Sciatic nerve (tissue), 2 donors: Measurements from ENCODE around the gene DNTTIP2. TPM values are rescaled to one million over a fixed set of nuclear protein-coding genes. Genes with fewer than 3 reads are reported as not detected.
"Not testable (repeated sequence)": the region's sequence is repeated elsewhere in the genome, so short reads cannot be mapped to it uniquely, and the experiment has no call there.

Source experiments
- ATAC-seq: fragments of 200-7000 bp; cut with Tn5 transposase; one replicate; pipeline ENCODE4 v1.9.1; 2020; ENCODE audit warnings: mild to moderate bottlenecking, moderate library complexity
- DNase-seq: peaks from one replicate; pipeline ENCODE4 v3.0.0-alpha.2; 2020; ENCODE audit warnings: low spot score
- intact Hi-C: fragments of 100-400 bp; cut with DNase I; formaldehyde crosslinking; loops from one replicate; pipeline ENCODE4 v1.14.2; 2022
- total RNA-seq: library from RNA; stranded (reverse); fragmentation: NEBNext Ultra II Directional; extraction: Animal tissue kit (Norgen Biotek cat#: 25700); gene quantifications from one replicate; pipeline ENCODE4 v1.2.1, GENCODE V29; 2021
- donor health status: DM: no; HTN: no; CAD: no.
- donor health status: DM: no; HTN: no; CAD: no.

Gene DNTTIP2
- total RNA-seq, 1 donor from 2014 or later, result 52.1 TPM

DNA sequence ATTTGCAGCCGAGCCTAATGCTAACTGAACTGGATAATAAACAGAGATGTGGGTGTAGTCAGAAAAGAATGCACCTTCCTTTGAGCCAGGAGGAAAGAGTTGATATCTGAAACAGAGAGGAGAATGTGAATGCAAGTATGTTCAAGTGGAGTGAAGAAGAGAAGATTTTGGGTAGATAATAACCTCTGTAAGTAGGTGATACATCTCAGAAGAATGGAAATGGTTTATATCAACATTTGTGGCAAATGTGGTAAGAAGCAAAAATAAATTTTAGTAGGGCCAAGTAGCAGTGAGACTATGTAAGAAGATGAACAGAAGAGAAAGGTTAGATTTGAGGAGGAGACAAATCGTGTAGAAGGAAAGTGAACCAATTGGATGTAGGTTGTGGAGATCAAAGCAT, 1.7 kb upstream of the DNTTIP2 start:
- intact Hi-C loops, result no loop called here
- ATAC-seq (no peak), DNase-seq (no peak)

DNA sequence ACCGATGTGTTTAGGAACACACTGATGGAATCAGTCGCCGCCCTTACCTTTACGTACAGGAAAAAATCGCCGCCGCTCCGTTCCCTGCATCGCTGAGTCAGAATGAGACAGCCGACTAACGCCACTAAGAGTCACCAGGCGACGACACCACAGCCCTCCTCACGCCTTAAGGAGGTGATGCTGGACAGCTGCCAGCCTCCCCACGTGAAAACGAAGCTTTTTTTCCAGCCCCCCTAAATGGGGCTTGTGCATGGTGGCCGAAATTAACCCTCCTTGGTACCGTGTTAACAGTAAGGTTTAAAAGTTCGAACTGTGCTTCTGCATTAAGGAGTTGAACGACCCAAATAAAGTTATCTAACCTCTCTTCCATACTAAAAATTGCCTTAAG, 511 bp downstream of the DNTTIP2 start:
- ATAC-seq (peak; percentile 41), DNase-seq (peak; percentile 71)
- intact Hi-C loops, result no loop called here

DNA sequence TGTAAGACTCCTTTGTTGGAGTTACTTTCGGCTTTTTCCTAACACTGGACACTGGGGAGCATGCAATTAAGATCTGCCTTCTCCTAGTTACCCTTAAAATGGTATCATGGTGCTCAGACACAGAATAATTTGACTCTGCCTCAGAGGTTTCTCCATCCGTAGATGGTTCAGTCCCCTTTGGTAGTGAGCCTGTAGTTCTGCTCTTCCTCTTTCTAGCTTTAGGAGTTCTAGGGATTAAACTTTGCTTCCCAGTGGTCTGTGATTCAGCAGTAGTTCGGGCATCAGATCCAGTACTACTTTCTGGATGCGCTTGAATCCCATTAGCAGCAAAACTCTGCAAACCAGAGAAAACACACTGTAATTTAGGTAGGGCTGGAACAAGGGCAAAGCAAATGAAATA, 1.5 kb downstream of the DNTTIP2 start:
- intact Hi-C loops, result no loop called here
- ATAC-seq (no peak), DNase-seq (no peak)

DNA sequence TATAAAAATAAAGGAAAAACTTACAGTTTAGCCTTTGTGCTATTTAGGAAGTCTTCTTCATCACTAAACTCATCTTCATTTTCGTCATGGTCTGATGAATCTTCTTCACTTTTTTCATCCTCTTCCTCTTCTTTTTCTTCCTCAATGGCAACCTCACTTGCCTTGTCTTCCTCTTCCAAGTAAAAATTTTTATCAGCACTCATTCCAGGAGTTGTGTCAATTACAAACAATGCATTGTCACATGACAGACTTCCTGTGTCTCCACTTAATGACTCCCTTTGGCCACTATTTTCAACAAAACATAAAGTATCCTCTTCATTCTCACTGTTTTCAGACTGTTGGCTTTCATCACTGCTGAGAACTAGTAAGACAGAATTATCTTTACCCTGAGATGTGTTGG, 2.8 kb downstream of the DNTTIP2 start:
- intact Hi-C loops, result no loop called here
- ATAC-seq, result no peak

DNA sequence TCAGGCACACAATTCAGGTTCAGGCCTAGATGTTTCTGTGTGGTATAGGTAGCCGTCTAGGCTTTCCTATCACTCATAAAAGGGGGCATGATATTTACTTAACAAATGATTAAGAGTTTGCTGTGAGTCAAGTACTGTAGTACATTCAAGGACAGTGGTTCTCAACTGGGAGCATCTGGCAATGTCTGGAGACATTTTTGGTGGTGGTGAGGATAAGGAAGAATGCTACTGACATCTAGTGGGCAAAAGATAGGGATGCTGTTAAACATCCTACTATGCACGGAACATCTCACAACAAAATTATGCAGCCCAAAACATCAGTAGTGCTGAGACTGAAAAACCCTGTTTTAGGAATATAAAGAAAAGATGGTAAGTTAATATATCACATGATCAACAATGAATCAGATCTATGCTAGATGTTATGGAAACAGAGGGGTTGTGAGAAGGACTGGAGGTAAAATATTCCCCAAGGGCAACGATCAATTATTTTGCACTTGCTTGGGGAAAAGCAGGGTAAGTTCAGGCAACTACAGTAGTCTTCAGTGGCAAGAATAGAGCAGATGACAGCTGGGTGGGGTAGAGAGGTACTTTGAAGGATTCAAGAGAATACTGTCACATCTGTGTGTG, 4.9 kb downstream of the DNTTIP2 start:
- intact Hi-C loops, result no loop called here
- ATAC-seq, result no peak
- no peak for DNase-seq

More for the DNA sequence above, 2.8 kb downstream of the DNTTIP2 start:
- DNase-seq, result no peak

DNA sequence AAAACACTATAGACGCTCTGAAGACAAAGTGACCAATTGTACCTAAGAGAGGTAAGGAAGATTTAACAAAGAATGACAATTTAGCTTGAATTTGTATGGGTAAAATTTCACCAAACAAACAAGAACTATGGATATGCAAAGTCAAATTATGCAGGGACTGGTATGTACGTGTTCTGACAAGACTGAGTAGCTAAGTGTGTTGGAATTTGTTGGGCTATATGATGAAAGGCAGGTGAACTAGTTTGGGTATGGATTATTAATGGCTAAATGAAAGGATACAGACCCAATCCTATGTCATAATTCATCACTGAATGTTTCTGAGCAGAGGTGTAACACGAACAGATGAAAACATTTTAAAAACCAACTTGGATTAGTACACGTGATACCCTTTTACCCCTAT, 7.6 kb downstream of the DNTTIP2 start:
- intact Hi-C loops, result no loop called here
- ATAC-seq (no peak), DNase-seq (no peak)

DNA sequence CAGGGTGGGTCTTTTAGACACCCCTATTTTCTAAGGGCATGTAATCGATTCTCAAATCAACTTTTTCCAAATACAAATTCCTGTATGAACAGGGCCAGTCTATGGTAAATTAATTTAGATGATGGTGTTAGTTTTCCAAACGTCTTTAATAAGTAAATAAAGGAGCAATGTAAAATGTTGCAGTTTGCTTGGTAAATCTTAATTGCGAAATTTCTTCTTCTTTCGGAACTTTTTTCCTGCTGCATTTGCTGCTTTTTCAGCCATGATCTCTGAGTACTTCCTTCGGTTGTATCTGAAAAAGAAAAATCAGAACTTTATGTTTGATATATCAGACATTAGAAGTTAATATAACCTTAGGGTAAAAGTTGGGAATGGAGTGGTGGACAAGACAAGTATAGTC, 9.4 kb downstream of the DNTTIP2 start:
- ATAC-seq, result no peak
- intact Hi-C loops, result no loop called here
- no peak for DNase-seq

DNA sequence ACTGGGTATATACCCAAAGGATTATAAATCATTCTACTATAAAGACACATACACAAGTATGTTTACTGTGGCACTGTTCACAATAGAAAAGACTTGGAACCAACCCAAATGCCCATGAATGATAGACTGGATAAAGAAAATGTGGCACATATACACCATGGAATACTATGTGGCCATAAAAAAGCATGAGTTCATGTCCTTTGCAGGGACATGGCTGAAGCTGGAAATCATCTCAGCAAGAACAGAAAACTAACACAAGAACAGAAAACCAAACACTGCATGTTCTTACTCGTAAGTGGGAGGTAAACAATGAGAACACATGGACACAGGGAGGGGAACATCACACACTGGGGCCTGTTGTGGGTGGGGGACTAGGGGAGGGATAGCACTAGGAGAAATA, 10.5 kb downstream of the DNTTIP2 start:
- ATAC-seq, intact Hi-C loops, DNase-seq: not testable (repeated sequence)

DNA sequence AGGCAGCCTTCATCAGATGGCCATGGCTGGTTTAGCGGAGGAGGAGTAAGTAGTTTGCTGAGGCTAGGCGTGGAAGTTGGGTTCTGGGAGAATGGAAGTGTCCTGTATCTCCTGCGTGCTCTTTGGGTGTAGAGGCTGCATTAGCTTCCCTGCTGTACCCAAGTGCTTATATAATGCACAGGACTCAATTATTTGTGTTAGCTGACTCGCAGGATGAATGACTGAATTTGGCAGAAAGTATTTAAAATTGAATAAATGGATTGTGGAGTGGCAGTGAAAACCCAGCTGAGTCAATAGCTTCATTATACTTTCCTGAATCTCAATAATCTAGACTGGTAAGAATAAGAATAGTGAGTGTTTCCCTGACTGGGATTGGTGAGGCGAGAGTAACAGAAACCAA, 13.8 kb downstream of the DNTTIP2 start:
- intact Hi-C loops, result no loop called here
- no peak for ATAC-seq
- no peak for DNase-seq

DNA sequence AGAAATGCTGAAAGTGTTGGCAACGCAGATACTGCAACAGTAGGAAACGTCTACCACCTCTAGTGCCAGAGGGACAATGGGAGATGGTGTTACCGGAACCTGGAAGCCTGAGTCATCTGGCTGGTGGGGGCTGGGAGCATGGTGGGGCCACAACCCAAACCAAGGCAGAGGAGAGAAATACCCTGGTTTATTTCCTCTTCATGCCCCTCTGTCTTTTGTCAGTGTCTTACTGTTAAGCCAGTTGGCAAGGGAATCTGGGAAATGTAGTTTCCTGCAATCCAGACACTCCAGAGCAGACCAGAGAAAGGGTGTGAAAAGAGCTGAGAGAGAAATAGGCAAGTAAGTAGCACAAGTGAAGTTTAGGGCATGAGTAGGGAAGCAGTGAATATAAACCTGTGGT, 14.8 kb downstream of the DNTTIP2 start:
- DNase-seq (no peak), ATAC-seq (no peak)
- intact Hi-C loops, result no loop called here

DNA sequence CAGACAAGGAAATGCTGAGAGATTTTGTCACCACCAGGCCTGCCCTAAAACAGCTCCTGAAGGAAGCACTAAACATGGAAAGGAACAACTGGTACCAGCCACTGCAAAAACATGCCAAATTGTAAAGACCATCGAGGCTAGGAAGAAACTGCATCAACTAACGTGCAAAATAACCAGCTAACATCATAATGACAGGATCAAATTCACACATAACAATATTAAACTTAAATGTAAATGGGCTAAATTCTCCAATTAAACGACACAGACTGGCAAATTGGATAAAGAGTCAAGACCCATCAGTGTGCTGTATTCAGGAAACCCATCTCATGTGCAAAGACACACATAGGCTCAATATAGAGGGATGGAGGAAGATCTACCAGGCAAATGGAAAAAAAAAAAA, 21.4 kb downstream of the DNTTIP2 start:
- ATAC-seq, DNase-seq, intact Hi-C loops: not testable (repeated sequence)

DNA sequence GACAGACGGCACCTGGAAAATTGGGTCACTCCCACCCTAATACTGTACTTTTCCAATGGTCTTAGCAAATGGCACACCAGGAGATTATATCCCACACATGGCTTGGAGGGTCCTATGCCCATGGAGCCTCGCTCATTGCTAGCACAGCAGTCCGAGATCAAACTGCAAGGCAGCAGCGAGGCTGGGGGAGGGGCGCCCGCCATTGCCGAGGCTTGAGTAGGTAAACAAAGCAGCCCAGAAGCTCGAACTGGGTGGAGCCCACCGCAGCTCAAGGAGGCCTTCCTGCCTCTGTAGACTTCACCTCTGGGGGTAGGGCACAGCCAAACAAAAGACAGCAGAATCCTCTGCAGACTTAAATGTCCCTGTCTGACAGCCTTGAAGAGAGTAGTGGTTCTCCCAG, 23.0 kb downstream of the DNTTIP2 start:
- ATAC-seq, DNase-seq, intact Hi-C loops: not testable (repeated sequence)

DNA sequence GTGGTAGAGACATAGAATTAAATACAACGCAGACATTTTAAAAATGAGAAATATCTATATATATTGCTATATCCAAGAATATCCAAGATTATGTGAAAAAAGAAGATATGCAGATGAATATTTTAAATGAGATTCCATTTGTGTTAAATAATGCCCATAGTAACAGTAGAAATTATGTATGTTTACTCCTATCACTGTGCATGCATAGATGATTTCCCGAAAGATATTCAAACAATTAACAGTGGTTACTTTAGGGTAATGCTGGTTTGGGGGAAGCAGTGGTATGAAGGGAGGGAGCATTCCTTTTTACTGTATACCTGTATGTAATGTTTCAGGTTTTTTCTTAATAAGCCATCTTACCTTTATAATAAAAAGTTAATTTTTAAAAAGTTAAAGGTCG, 25.1 kb downstream of the DNTTIP2 start:
- ATAC-seq (no peak), DNase-seq (no peak)
- intact Hi-C loops, result no loop called here

DNA sequence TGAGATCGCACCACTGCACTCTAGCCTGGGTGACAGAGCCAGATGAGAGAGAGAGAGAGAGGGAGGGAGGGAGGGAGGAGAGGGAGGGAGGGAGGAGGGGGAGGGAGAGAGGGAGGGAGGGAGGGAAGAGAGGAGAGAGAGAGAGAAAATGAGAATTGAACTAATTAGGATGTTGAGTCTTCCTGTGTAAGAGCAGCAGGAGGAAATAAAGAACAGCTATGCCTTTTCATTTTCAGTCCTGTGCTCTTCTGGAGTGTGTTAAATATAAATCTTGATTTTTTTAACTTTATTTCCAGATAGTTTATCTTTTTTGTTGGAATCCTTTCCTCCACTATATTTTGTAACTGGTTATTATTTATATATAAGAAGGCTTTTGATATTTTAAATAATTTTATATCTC, 27.1 kb downstream of the DNTTIP2 start:
- intact Hi-C loops, result no loop called here
- no peak for ATAC-seq
- DNase-seq, result no peak

DNA sequence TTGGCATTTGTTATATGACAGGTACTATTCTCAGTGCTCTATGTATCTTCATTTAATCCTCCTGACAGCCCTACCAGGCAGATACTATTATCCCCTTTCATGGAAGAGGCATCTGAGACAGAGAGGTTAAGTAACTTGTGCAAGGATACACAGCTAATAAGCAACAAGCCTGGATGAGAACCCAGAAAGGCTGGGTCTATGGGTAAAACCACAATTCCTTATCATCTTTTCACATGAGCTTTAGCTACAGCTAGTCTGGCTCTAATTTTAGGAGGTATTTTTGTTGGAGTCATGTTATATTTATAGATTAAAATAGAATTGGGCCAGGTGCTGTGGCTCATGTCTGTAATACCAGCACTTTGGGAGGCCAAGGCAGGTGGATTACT, 27.7 kb downstream of the DNTTIP2 start:
- DNase-seq, result no peak
- intact Hi-C loops, result no loop called here
- no peak for ATAC-seq

DNA sequence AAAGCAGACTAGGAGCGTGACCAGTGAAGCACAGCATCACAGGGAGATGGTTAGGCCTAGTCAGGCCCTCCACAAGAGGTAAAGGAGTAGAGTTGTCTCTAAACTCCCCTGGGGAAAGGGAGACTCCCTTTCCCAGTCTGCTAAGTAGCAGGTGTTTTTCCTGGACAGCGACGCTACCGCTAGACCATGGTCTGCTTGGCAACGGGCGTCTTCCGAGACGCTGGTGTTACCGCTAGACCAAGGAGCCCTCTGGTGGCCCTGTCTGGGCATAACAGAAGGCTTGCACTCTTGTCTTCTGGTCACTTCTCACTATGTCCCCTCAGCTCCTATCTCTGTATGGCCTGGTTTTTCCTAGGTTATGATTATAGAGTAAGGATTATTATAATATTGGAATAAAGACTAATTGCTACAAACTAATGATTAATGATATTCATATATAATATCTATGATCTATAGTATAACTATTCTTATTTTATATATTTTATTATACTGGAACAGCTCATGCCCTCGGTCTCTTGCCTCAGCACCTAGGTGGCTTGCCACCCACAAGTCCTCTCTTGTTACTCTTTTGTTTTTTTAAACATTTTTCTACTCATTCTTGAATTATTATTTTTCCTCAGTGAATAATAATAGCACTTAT, 28.2 kb downstream of the DNTTIP2 start:
- DNase-seq, result peak; percentile 77
- ATAC-seq, intact Hi-C loops: not testable (repeated sequence)

DNA sequence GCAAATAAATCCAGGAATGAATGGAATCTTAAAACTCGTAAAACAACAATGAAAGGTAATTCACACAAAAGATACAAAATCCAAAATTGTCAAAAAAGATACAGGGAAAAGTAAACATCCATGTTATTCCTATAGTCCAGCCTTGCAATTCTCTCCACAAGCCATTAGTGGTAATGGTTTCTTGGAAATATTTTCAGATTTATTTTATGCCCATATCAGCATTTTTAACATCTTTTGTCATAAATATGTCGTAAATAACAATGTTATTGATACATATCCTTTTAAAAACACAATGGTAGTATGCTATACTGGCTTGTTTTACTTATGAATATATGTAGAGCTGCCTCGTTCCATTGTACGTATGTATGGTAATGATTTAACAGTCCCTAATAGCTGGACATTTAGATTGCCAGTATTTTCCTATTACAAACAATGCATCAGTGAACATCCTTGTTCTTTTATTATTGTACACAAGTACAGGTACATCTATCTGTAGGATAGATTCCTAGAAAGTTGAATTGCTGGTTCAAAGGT, 30.6 kb downstream of the DNTTIP2 start:
- no peak for ATAC-seq
- intact Hi-C loops, result loop anchor here (10.0 kb wide), 1 partner anchor 224 kb away; no protein-coding TSS in a partner anchor
- DNase-seq, result no peak

DNA sequence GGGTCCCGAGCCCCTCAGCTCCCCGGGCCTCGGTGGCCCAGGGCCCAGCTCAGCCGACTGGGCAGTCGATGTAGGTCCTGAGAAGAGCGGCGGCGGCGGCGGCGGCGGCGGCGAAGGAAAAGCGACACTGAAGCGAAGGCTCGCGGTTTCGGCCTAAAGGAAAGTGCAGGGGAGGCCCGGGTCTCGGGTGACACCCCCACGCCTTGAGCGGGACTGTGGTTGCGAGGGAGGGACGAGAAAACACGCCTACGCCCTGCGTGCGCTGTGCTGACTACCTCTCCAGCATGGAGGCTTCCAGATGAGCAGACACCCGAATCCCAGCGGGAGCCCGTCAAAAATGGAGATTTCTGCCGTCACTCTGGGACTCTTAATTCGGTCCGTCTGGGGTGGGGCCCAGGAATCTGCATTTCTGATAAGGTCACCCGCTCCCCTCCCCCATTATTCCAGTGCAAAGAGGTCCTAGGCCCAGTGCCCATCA, 31.2 kb downstream of the DNTTIP2 start:
- intact Hi-C loops, result loop anchor here (10.0 kb wide), 1 partner anchor 223 kb away; no protein-coding TSS in a partner anchor
- ATAC-seq, result peak; percentile 60
- peak; percentile 83 for DNase-seq

DNA sequence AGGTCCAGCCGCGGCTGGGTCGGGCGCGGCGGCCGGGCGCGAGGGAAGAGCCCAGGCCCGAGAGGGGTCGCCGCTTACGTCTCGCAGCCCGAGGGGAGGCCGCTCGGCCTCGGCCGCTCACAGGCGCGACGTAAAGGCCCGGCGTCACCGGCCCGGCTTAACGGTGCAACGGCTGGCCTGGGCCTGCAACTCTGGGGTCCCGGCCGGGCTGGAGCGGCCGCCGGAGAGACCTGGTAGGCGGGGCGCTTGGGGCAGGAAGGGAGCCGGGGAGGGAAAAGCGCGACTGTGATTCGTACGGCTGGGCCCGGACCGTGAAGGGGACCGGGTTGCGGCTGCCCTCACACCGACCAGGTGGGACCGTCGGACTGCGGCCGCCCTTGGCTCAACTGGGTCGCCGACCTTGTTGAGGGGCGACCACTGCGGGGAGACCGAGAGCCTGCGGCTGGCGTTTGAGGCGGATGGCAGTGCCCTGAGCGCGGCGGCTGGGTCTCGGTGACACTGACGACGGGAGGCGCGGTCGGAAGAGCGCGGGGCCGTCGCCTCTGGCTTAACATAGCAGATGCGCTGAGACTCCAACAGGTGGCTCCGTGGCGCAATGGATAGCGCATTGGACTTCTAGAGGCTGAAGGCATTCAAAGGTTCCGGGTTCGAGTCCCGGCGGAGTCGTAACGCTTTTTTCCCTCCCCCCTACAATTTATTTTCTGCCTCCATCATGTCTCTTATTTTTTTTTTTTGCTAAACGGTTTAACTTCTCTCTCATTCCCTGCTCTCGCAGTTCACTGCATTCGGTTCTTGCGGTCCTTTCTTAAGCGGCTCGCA, 31.8 kb downstream of the DNTTIP2 start:
- ATAC-seq, result peak; percentile 91
- intact Hi-C loops, result loop anchor here (10.0 kb wide), 1 partner anchor 222 kb away; no protein-coding TSS in a partner anchor
- DNase-seq, result peak; percentile 94
